ENCODE measurements around the gene TMEM169. TPM values are rescaled to one million over a fixed set of nuclear protein-coding genes. Genes with fewer than 3 reads are reported as not detected.

Gene TMEM169
- polyA plus RNA-seq, 1 donor from 2014 or later = 29.6 TPM

GRCh38 chr2:216114382-216114713, 32.6 kb downstream of the TMEM169 start:
- peaks cover 63% of the 10 kb centered on the region for H3K79me2 ChIP-seq (replicated peaks; ENCODE audit: insufficient read depth, low read length)

GRCh38 chr2:216114714-216115531, 33.2 kb downstream of the TMEM169 start:
- no peaks in the 10 kb centered on the region for H3K9me3 ChIP-seq (ENCODE audit: low read length)
- no peaks in the 10 kb centered on the region for H3K9me2 ChIP-seq (ENCODE audit: insufficient read depth, low read length)
- no peaks in the 10 kb centered on the region for H3F3A ChIP-seq (ENCODE audit: insufficient read depth, low read length, poor library complexity, severe bottlenecking)
- H3K4me3 ChIP-seq (ENCODE audit: low read length) = peak overlapping the region; percentile 58
- H2AFZ ChIP-seq (ENCODE audit: low read depth, low read length) = peak overlapping the region; percentile 74
- H4K20me1 ChIP-seq (ENCODE audit: insufficient read depth) = no peaks in the 10 kb centered on the region
- no peaks in the 10 kb centered on the region for H3K27me3 ChIP-seq (ENCODE audit: insufficient read depth, low read depth, low read length)
- TF ChIP-seq MXI1 (conservative IDR thresholded peaks at IDR 0.05; ENCODE audit: poor library complexity, severe bottlenecking) (peak; percentile 13), TAF1 (IDR thresholded peaks at IDR 0.05; ENCODE audit: low read depth) (no peak), SMC3 (conservative IDR thresholded peaks at IDR 0.05; ENCODE audit: poor library complexity) (no peak), EP300 (conservative IDR thresholded peaks at IDR 0.05; ENCODE audit: poor library complexity, severe bottlenecking) (no peak), POLR2AphosphoS5 (IDR thresholded peaks at IDR 0.05) (peak; percentile 22), EZH2 (IDR thresholded peaks at IDR 0.05; ENCODE audit: borderline replicate concordance, insufficient read depth, low read length, poor library complexity, severe bottlenecking) (no peak), RAD21 (conservative IDR thresholded peaks at IDR 0.05) (no peak)
- TF ChIP-seq, protein P1, sequence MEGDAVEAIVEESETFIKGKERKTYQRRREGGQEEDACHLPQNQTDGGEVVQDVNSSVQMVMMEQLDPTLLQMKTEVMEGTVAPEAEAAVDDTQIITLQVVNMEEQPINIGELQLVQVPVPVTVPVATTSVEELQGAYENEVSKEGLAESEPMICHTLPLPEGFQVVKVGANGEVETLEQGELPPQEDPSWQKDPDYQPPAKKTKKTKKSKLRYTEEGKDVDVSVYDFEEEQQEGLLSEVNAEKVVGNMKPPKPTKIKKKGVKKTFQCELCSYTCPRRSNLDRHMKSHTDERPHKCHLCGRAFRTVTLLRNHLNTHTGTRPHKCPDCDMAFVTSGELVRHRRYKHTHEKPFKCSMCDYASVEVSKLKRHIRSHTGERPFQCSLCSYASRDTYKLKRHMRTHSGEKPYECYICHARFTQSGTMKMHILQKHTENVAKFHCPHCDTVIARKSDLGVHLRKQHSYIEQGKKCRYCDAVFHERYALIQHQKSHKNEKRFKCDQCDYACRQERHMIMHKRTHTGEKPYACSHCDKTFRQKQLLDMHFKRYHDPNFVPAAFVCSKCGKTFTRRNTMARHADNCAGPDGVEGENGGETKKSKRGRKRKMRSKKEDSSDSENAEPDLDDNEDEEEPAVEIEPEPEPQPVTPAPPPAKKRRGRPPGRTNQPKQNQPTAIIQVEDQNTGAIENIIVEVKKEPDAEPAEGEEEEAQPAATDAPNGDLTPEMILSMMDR (IDR thresholded peaks at IDR 0.05; ENCODE audit: poor library complexity, severe bottlenecking) = peak; percentile 100
- TF ChIP-seq, protein P2, sequence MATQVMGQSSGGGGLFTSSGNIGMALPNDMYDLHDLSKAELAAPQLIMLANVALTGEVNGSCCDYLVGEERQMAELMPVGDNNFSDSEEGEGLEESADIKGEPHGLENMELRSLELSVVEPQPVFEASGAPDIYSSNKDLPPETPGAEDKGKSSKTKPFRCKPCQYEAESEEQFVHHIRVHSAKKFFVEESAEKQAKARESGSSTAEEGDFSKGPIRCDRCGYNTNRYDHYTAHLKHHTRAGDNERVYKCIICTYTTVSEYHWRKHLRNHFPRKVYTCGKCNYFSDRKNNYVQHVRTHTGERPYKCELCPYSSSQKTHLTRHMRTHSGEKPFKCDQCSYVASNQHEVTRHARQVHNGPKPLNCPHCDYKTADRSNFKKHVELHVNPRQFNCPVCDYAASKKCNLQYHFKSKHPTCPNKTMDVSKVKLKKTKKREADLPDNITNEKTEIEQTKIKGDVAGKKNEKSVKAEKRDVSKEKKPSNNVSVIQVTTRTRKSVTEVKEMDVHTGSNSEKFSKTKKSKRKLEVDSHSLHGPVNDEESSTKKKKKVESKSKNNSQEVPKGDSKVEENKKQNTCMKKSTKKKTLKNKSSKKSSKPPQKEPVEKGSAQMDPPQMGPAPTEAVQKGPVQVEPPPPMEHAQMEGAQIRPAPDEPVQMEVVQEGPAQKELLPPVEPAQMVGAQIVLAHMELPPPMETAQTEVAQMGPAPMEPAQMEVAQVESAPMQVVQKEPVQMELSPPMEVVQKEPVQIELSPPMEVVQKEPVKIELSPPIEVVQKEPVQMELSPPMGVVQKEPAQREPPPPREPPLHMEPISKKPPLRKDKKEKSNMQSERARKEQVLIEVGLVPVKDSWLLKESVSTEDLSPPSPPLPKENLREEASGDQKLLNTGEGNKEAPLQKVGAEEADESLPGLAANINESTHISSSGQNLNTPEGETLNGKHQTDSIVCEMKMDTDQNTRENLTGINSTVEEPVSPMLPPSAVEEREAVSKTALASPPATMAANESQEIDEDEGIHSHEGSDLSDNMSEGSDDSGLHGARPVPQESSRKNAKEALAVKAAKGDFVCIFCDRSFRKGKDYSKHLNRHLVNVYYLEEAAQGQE (IDR thresholded peaks at IDR 0.05; ENCODE audit: borderline replicate concordance) = peak; percentile 45
- peak overlapping the region; percentile 64 for H3K9ac ChIP-seq (ENCODE audit: low read length)
- H3K4me2 ChIP-seq (ENCODE audit: low read length) = peak overlapping the region; percentile 69
- H3K36me3 ChIP-seq (ENCODE audit: insufficient read depth, low read length) = peaks cover 12% of the 10 kb centered on the region
- peaks cover 57% of the 10 kb centered on the region for H3K79me2 ChIP-seq (replicated peaks; ENCODE audit: insufficient read depth, low read length)
- peak overlapping the region; percentile 95 for H3K27ac ChIP-seq (ENCODE audit: low read length)

More at GRCh38 chr2:216114382-216114713, 32.6 kb downstream of the TMEM169 start:
- H3F3A ChIP-seq (ENCODE audit: insufficient read depth, low read length, poor library complexity, severe bottlenecking) = no peaks in the 10 kb centered on the region
- H2AFZ ChIP-seq (ENCODE audit: low read depth, low read length) = no peak overlapping the region
- TF ChIP-seq MXI1 (conservative IDR thresholded peaks at IDR 0.05; ENCODE audit: poor library complexity, severe bottlenecking) (peak; percentile 16), TAF1 (IDR thresholded peaks at IDR 0.05; ENCODE audit: low read depth) (no peak), EP300 (conservative IDR thresholded peaks at IDR 0.05; ENCODE audit: poor library complexity, severe bottlenecking) (no peak), EZH2 (IDR thresholded peaks at IDR 0.05; ENCODE audit: borderline replicate concordance, insufficient read depth, low read length, poor library complexity, severe bottlenecking) (no peak), POLR2AphosphoS5 (IDR thresholded peaks at IDR 0.05) (no peak), RAD21 (conservative IDR thresholded peaks at IDR 0.05) (no peak)
- TF ChIP-seq, protein P2 (IDR thresholded peaks at IDR 0.05; ENCODE audit: borderline replicate concordance) = no peak
- no peaks in the 10 kb centered on the region for H3K9me3 ChIP-seq (ENCODE audit: low read length)
- H3K9me2 ChIP-seq (ENCODE audit: insufficient read depth, low read length) = no peaks in the 10 kb centered on the region
- H3K27me3 ChIP-seq (ENCODE audit: insufficient read depth, low read depth, low read length) = no peaks in the 10 kb centered on the region
- H3K4me2 ChIP-seq (ENCODE audit: low read length) = no peak overlapping the region
- peaks cover 12% of the 10 kb centered on the region for H3K36me3 ChIP-seq (ENCODE audit: insufficient read depth, low read length)
- no peak overlapping the region for H3K4me3 ChIP-seq (ENCODE audit: low read length)
- peak overlapping the region; percentile 55 for H3K27ac ChIP-seq (ENCODE audit: low read length)
- no peak overlapping the region for H3K9ac ChIP-seq (ENCODE audit: low read length)
- no peaks in the 10 kb centered on the region for H4K20me1 ChIP-seq (ENCODE audit: insufficient read depth)

Measured in neural cell (in vitro differentiated cells).